ENCODE measurements around the gene TMEM273. TPM values are rescaled to one million over a fixed set of nuclear protein-coding genes. Genes with fewer than 3 reads are reported as not detected.

The TMEM273 gene
- total RNA-seq, 2 donors from 2014 or later = 4.3 to 9.3 TPM

DNA sequence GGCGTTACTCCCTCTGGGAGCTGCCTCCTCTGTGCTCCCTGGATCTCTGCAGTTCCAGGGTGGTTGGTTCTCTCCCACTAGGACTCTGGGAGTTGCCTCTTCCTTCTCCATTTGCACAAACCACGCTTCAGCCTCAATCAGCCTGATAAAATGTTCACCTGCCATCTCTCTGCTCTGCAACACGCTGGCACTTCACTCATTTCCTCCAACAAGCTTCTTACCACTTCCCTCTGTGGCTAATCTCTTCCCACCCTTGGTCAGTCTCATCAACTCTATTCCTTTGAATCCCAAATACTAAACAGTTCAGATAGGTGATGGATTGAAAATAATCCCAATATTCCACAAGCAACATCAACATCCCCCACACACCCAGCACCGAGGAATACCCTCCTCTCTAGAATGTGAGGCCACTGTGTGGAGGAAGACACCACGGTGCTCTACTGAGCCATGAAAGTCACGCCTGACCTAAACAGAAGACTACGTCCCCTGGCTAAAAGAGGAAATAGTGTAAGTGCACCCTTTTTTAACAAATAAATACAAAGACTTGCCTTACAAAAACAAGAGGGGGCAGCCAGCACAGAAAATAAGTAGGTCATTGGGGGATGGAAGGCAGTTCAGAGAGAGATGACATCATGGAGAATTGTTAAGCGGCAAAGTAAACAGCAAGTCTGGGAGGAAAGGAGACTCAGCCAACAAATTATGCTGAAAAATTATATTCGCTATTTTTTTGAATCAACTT, 52.4 kb downstream of the TMEM273 start:
- no peaks in the 10 kb centered on the region for H3K36me3 ChIP-seq (replicated peaks in 1 of 2; ENCODE audit: insufficient read depth in 1 of 2, low read depth in 2 of 2)
- no peak for ATAC-seq
- H3K4me1 ChIP-seq = no peaks in the 10 kb centered on the region
- intact Hi-C loops (cut with DNase I) = no loop called here
- H3K27me3 ChIP-seq = no peaks in the 10 kb centered on the region
- DNase-seq = no peak
- H3K27ac ChIP-seq = no peak overlapping the region
- TF ChIP-seq, protein P1, sequence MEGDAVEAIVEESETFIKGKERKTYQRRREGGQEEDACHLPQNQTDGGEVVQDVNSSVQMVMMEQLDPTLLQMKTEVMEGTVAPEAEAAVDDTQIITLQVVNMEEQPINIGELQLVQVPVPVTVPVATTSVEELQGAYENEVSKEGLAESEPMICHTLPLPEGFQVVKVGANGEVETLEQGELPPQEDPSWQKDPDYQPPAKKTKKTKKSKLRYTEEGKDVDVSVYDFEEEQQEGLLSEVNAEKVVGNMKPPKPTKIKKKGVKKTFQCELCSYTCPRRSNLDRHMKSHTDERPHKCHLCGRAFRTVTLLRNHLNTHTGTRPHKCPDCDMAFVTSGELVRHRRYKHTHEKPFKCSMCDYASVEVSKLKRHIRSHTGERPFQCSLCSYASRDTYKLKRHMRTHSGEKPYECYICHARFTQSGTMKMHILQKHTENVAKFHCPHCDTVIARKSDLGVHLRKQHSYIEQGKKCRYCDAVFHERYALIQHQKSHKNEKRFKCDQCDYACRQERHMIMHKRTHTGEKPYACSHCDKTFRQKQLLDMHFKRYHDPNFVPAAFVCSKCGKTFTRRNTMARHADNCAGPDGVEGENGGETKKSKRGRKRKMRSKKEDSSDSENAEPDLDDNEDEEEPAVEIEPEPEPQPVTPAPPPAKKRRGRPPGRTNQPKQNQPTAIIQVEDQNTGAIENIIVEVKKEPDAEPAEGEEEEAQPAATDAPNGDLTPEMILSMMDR (IDR thresholded peaks at IDR 0.05) = no peak
- no peak for TF ChIP-seq POLR2A (IDR thresholded peaks at IDR 0.05)
- no peaks in the 10 kb centered on the region for H3K9me3 ChIP-seq
- H3K4me3 ChIP-seq = no peak overlapping the region
- 52 to 56% methylated on average over 9 of the region's 9 CpGs for WGBS, 2 donors

- Histone ChIP-seq H3K36me3 (replicated peaks in 1 of 2; ENCODE audit: insufficient read depth in 1 of 2, low read depth in 2 of 2) (no peaks in the 10 kb centered on the region), H3K27me3 (no peaks in the 10 kb centered on the region), H3K27ac (no peak overlapping the region), H3K4me1 (no peaks in the 10 kb centered on the region), H3K4me3 (no peak overlapping the region), H3K9me3 (no peaks in the 10 kb centered on the region)
- no peak for DNase-seq
- no peak for TF ChIP-seq POLR2A (IDR thresholded peaks at IDR 0.05)
- TF ChIP-seq, protein P1 (IDR thresholded peaks at IDR 0.05) = no peak
- intact Hi-C loops (cut with DNase I) = no loop called here
- no peak for ATAC-seq
- 36 to 43% methylated on average over 3 of the region's 3 CpGs for WGBS, 2 donors
Measured at GRCh38 chr10:49134327-49134726, 53.9 kb downstream of the TMEM273 start.

DNA sequence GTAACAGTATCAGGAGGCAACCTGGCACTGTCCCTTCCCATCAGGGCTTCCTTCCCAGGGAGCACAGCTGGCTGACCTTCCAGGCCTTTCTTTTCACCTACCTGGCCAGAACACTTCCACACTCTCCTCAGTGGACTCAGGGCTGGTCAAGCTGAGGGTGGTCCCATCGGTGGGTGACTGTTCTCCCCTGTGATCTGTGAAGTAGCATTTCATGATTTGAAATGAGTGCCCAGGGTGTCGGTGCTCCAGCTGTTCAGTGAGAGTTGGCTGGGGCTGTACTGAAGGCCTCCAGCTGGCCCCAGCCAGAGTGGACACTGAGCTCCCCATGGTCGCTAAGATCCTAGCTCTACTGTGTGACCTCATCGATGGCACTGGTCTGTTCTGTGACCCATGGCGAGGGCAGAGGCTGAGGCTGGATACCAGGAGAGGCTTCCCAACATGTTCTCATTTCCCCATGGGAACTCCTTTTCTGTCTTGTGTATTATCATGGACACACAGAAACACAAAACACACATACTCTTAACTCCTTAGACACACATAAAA, 54.4 kb downstream of the TMEM273 start, which contains the start of gene FAM170B:
TSS of gene FAM170B (minus strand) at position 316 of the 543 bp plus-strand sequence. CDS start at position 213, 103 bp downstream.
- no peak for DNase-seq
- 70% methylated on average over 5 of the region's 5 CpGs for WGBS, 2 donors

DNA sequence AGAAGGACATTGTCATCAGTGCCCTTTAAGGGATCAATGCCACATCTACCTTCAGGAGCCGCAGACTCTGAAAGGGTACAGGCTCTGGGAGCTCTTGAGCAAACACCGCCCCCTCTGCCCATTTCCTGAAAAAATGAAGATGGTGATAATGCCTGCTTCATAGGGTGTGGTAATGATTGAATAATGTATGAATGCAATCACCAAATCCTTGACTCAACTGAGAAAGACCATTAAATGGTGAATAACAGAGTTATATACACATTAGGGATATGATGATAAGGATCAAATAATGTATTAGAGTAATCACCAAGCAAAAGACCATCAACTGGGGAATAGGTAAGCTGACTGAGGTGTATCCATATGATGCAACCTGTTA, 55.8 kb downstream of the TMEM273 start:
- no peak for DNase-seq

More for the DNA sequence above, 54.4 kb downstream of the TMEM273 start, which contains the start of gene FAM170B:
- no peak within 1 kb of the TSS for H3K27ac ChIP-seq
- no peaks in the 10 kb centered on the region for H3K27me3 ChIP-seq
- intact Hi-C loops (cut with DNase I) = no loop called here
- no peak for ATAC-seq
- no peaks in the 10 kb centered on the region for H3K9me3 ChIP-seq
- TF ChIP-seq, protein P1 (IDR thresholded peaks at IDR 0.05) = no peak
- no peak for TF ChIP-seq POLR2A (IDR thresholded peaks at IDR 0.05)
- H3K4me3 ChIP-seq = no peak within 1 kb of the TSS
- no peaks in the 10 kb centered on the region for H3K36me3 ChIP-seq (replicated peaks in 1 of 2; ENCODE audit: insufficient read depth in 1 of 2, low read depth in 2 of 2)
- no peaks in the 10 kb centered on the region for H3K4me1 ChIP-seq

More for the DNA sequence above, 55.8 kb downstream of the TMEM273 start:
- H3K27me3 ChIP-seq = no peaks in the 10 kb centered on the region
- no peak for ATAC-seq
- no peak overlapping the region for H3K27ac ChIP-seq
- intact Hi-C loops (cut with DNase I) = no loop called here
- 70 to 76% methylated on average over 2 of the region's 2 CpGs for WGBS, 2 donors
- no peaks in the 10 kb centered on the region for H3K36me3 ChIP-seq (replicated peaks in 1 of 2; ENCODE audit: insufficient read depth in 1 of 2, low read depth in 2 of 2)
- no peaks in the 10 kb centered on the region for H3K9me3 ChIP-seq
- no peaks in the 10 kb centered on the region for H3K4me1 ChIP-seq
- H3K4me3 ChIP-seq = no peak overlapping the region
- no peak for TF ChIP-seq POLR2A (IDR thresholded peaks at IDR 0.05)
- TF ChIP-seq, protein P1 (IDR thresholded peaks at IDR 0.05) = no peak
